PC-3 (cell line): ENCODE measurements around the gene DEPDC1B. TPM values are rescaled to one million over a fixed set of nuclear protein-coding genes. Genes with fewer than 3 reads are reported as not detected.

ENCODE experiments used
- ATAC-seq: fragments of 200-7000 bp; cut with Tn5 transposase; 2 replicates; pipeline ENCODE4 v1.9.1; 2020; ENCODE audit warnings: mild to moderate bottlenecking, moderate library complexity
- BruUV-seq: library from RNA; stranded (reverse); fragments of 400-500 nt; replicated peaks from 2 replicates; lab custom pipeline; 2021; lab: Mats Ljungman, UMichigan
- CTCF ChIA-PET: fragments of 300-600 bp; sonication (Branson Sonifier 250); formaldehyde crosslinking; loops from one replicate; lab custom pipeline; 2022; ENCODE audit warnings: antibody characterized with exemption; lab: Charles Lee
- POLR2A ChIA-PET: fragments of 300-600 bp; sonication (Branson Sonifier 250); formaldehyde crosslinking; loops from one replicate; lab custom pipeline; 2022; ENCODE audit warnings: antibody characterized with exemption; ENCODE audit not compliant: unreplicated experiment; lab: Charles Lee
- DNase-seq: peaks from one replicate; pipeline ENCODE4 v3.0.0-alpha.2; 2015
- H2AFZ ChIP-seq: fragments of 300-600 bp; sonication (generic); 2 replicates; pipeline ENCODE4 v1.6.0; 2016; ENCODE audit warnings: antibody characterized with exemption, low read length
- H3F3A ChIP-seq: fragments of 300-600 bp; sonication (generic); one replicate; pipeline ENCODE4 v1.6.0; 2017; ENCODE audit warnings: antibody characterized with exemption, low read length, control low read depth, mild to moderate bottlenecking; ENCODE audit not compliant: unreplicated experiment
- H3K27ac ChIP-seq: fragments of 300-600 bp; sonication (generic); 2 replicates; pipeline ENCODE4 v1.5.1; 2016; ENCODE audit warnings: mild to moderate bottlenecking, low read length
- H3K27me3 ChIP-seq: fragments of 300-600 bp; sonication (generic); 2 replicates; pipeline ENCODE4 v1.6.1; 2016; ENCODE audit warnings: low read length, mixed read lengths
- H3K36me3 ChIP-seq: fragments of 300-600 bp; sonication (generic); 2 replicates; pipeline ENCODE4 v1.6.1; 2016; ENCODE audit warnings: low read depth, mixed run types, low read length, mixed read lengths
- H3K4me1 ChIP-seq: fragments of 300-600 bp; sonication (generic); 2 replicates; pipeline ENCODE4 v1.5.1; 2016; ENCODE audit warnings: low read length; ENCODE audit not compliant: insufficient read depth
- H3K4me2 ChIP-seq: fragments of 300-600 bp; sonication (generic); 2 replicates; pipeline ENCODE4 v1.6.0; 2016; ENCODE audit warnings: low read length
- H3K4me3 ChIP-seq: fragments of 300-600 bp; sonication (generic); 2 replicates; pipeline ENCODE4 v1.5.1; 2016; ENCODE audit warnings: mild to moderate bottlenecking, low read length, mixed read lengths
- H3K79me2 ChIP-seq: fragments of 300-600 bp; sonication (generic); 2 replicates; pipeline ENCODE4 v1.6.1; 2017; ENCODE audit warnings: low read length, mixed read lengths
- H3K9ac ChIP-seq: fragments of 300-600 bp; sonication (generic); 2 replicates; pipeline ENCODE4 v1.6.0; 2016; ENCODE audit warnings: mild to moderate bottlenecking, low read length
- H3K9me2 ChIP-seq: fragments of 300-600 bp; sonication (generic); replicated peaks from 2 replicates; pipeline ENCODE4 v1.6.1; 2016; ENCODE audit warnings: mixed run types, low read length, mixed read lengths
- H3K9me3 ChIP-seq: fragments of 300-600 bp; sonication (generic); 2 replicates; pipeline ENCODE4 v1.6.1; 2016; ENCODE audit warnings: low read length, mixed read lengths
- H4K20me1 ChIP-seq: fragments of 300-600 bp; sonication (generic); 2 replicates; pipeline ENCODE4 v1.6.1; 2016; ENCODE audit warnings: low read length, mixed read lengths
- CTCF ChIP-seq: fragments of 300-600 bp; sonication (generic); conservative IDR thresholded peaks from 2 replicates; pipeline ENCODE4 v1.5.1; 2017; ENCODE audit warnings: antibody characterized with exemption, low read depth, mild to moderate bottlenecking, low read length
- EZH2 ChIP-seq: fragments of 300-600 bp; sonication (generic); IDR thresholded peaks from one replicate; pipeline ENCODE4 v1.6.1; 2017; ENCODE audit warnings: antibody characterized with exemption, mild to moderate bottlenecking, low read length; ENCODE audit not compliant: unreplicated experiment
- EZH2phosphoT487 ChIP-seq: fragments of 300-600 bp; sonication (generic); IDR thresholded peaks from 2 replicates; pipeline ENCODE4 v1.6.1; 2018; ENCODE audit warnings: mild to moderate bottlenecking, antibody characterized with exemption, low read length, borderline replicate concordance
- intact Hi-C: fragments of 100-400 bp; cut with micrococcal nuclease; formaldehyde crosslinking; loops from 2 replicates; pipeline ENCODE4 v1.9.0; 2023
- total RNA-seq: library from RNA; depleted of rRNA; stranded (reverse); fragments of >200 nt; gene quantifications from 2 replicates; pipeline ENCODE4 v1.2.3, GENCODE V29; 2014

DEPDC1B gene
- total RNA-seq, 1 experiment from 2014 or later: 22.7 TPM

GRCh38 chr5:60668686-60669304, 31.2 kb downstream of the DEPDC1B start:
- H3K9me3 ChIP-seq: no peaks in the 10 kb centered on the region
- H3K4me1 ChIP-seq: no peaks in the 10 kb centered on the region
- peak; percentile 67 for DNase-seq
- intact Hi-C loops: loop anchor here (2.0 kb wide), 1 partner anchor 858 kb away; no protein-coding TSS in a partner anchor
- no peak overlapping the region for H3K9ac ChIP-seq
- BruUV-seq: no TSS peak
- ChIA-PET CTCF (interaction anchor here (0.6 to 0.8 kb wide), 5 partner anchors 9 to 274 kb away, joined by 3 to 6 read pairs (median 4); no protein-coding TSS in a partner anchor), POLR2A (no interaction called here)
- H4K20me1 ChIP-seq: no peaks in the 10 kb centered on the region
- no peak for ATAC-seq
- no peak overlapping the region for H3K4me3 ChIP-seq
- TF ChIP-seq EZH2phosphoT487: no peak
- TF ChIP-seq CTCF: peak; percentile 76
- H3K79me2 ChIP-seq: peaks cover 12% of the 10 kb centered on the region; the same call in 1 of the 2 replicates
- H3K36me3 ChIP-seq: no peaks in the 10 kb centered on the region
- no peaks in the 10 kb centered on the region for H3K9me2 ChIP-seq
- H3F3A ChIP-seq: no peaks in the 10 kb centered on the region
- H3K27me3 ChIP-seq: no peaks in the 10 kb centered on the region
- H3K27ac ChIP-seq: no peak overlapping the region
- no peak overlapping the region for H3K4me2 ChIP-seq
- no peak overlapping the region for H2AFZ ChIP-seq

GRCh38 chr5:60651872-60652620, 47.9 kb downstream of the DEPDC1B start:
- ATAC-seq (peak; percentile 84), DNase-seq (peak; percentile 87)
- BruUV-seq: no TSS peak
- no peaks in the 10 kb centered on the region for H3K9me2 ChIP-seq
- no peaks in the 10 kb centered on the region for H4K20me1 ChIP-seq
- H3K79me2 ChIP-seq: peaks cover 8% of the 10 kb centered on the region; the same call in 1 of the 2 replicates
- no peaks in the 10 kb centered on the region for H3K9me3 ChIP-seq
- peak overlapping the region; percentile 56 for H3K4me2 ChIP-seq
- no peaks in the 10 kb centered on the region for H3K36me3 ChIP-seq
- H3K27me3 ChIP-seq: no peaks in the 10 kb centered on the region
- no peak for TF ChIP-seq CTCF
- no peak for TF ChIP-seq EZH2phosphoT487
- no peak for TF ChIP-seq EZH2
- peak overlapping the region; percentile 74 for H3K27ac ChIP-seq
- intact Hi-C loops: no loop called here
- H3K9ac ChIP-seq: no peak overlapping the region
- H2AFZ ChIP-seq: no peak overlapping the region
- peaks cover 17% of the 10 kb centered on the region for H3K4me1 ChIP-seq
- no peak overlapping the region for H3K4me3 ChIP-seq
- CTCF ChIA-PET: no interaction called here
- POLR2A ChIA-PET: interaction anchor here (0.6 kb wide), 1 partner anchor 37 kb away, joined by 5 read pairs; no protein-coding TSS in a partner anchor
- no peaks in the 10 kb centered on the region for H3F3A ChIP-seq
